ENCODE measurements around the gene C19orf18. TPM values are rescaled to one million over a fixed set of nuclear protein-coding genes. Genes with fewer than 3 reads are reported as not detected.

C19orf18 gene
- polyA plus RNA-seq (2013) = 1.1 TPM

GRCh38 chr19:57974434-57974833 is at the start of gene C19orf18:
Gene C19orf18, minus strand, starts transcription at chr19:57974534. Its CDS starts 102 bp downstream, at chr19:57974432.
- 96% methylated on average over 4 of the region's 4 CpGs for WGBS (ENCODE audit: insufficient coverage)
- H3K36me3 ChIP-seq (ENCODE audit: control insufficient read depth in 4 of 4, insufficient read depth in 4 of 4, low read length in 3 of 4) = peaks cover 11 to 54% (median 25%) of the 10 kb centered on the region in 4 experiments
- no peak within 1 kb of the TSS for H3K27ac ChIP-seq (ENCODE audit: insufficient read depth in 1 of 2, low read depth in 1 of 2, low read length in 2 of 2, poor library complexity in 1 of 2, severe bottlenecking in 2 of 2)
- H3K4me1 ChIP-seq (ENCODE audit: control extremely low read depth in 1 of 4, control insufficient read depth in 4 of 4, insufficient read depth in 4 of 4, low read length in 3 of 4) = no peaks in the 10 kb centered on the region
- H3K27me3 ChIP-seq (replicated peaks in 2 of 5; ENCODE audit: control insufficient read depth in 4 of 5, insufficient read depth in 5 of 5, low read length in 4 of 5) = no peaks in the 10 kb centered on the region
- ChIA-PET POLR2A (no interaction called here), CTCF (no interaction called here)
- peak within 1 kb of the TSS in 1 of 7 experiments; percentile 17 for H3K4me3 ChIP-seq (ENCODE audit: control insufficient read depth in 1 of 7, extremely low read depth in 1 of 7, insufficient read depth in 4 of 7, low read depth in 2 of 7, low read length in 6 of 7)
- H3K9me3 ChIP-seq (ENCODE audit: control extremely low read depth in 1 of 5, control insufficient read depth in 4 of 5, insufficient read depth in 2 of 5, low read depth in 1 of 5, low read length in 4 of 5) = peaks cover 21 to 89% (median 63%) of the 10 kb centered on the region in 5 experiments
- DNase-seq = no peak

- H3K9me3 ChIP-seq (ENCODE audit: control extremely low read depth in 1 of 5, control insufficient read depth in 4 of 5, insufficient read depth in 2 of 5, low read depth in 1 of 5, low read length in 4 of 5) = peaks cover 0 to 34% (median 0%) of the 10 kb centered on the region in 5 experiments
- CTCF ChIA-PET = interaction anchor here (0.6 to 10.1 kb wide), 11 partner anchors 9 to 161 kb away, joined by 3 to 61 read pairs (median 4); partner anchors contain the start of genes ZNF135, ZNF274 and ZNF329
- peaks cover 0 to 2% (median 0%) of the 10 kb centered on the region in 4 experiments for H3K4me1 ChIP-seq (ENCODE audit: control extremely low read depth in 1 of 4, control insufficient read depth in 4 of 4, insufficient read depth in 4 of 4, low read length in 3 of 4)
- no peak overlapping the region for H3K4me3 ChIP-seq (ENCODE audit: control insufficient read depth in 1 of 7, extremely low read depth in 1 of 7, insufficient read depth in 4 of 7, low read depth in 2 of 7, low read length in 6 of 7)
- no peak for DNase-seq
- H3K36me3 ChIP-seq (ENCODE audit: control insufficient read depth in 4 of 4, insufficient read depth in 4 of 4, low read length in 3 of 4) = no peaks in the 10 kb centered on the region
- WGBS (ENCODE audit: insufficient coverage) = 67% methylated on average over 3 of the region's 4 CpGs
- no peaks in the 10 kb centered on the region for H3K27me3 ChIP-seq (replicated peaks in 2 of 5; ENCODE audit: control insufficient read depth in 4 of 5, insufficient read depth in 5 of 5, low read length in 4 of 5)
- POLR2A ChIA-PET = interaction anchor here (0.6 kb wide), 1 partner anchor 337 kb away, joined by 3 read pairs; no protein-coding TSS in a partner anchor
- H3K27ac ChIP-seq (ENCODE audit: insufficient read depth in 1 of 2, low read depth in 1 of 2, low read length in 2 of 2, poor library complexity in 1 of 2, severe bottlenecking in 2 of 2) = no peak overlapping the region
Measured at GRCh38 chr19:58022283-58022660, 47.9 kb upstream of the C19orf18 start.

- H3K9me3 ChIP-seq (ENCODE audit: control extremely low read depth in 1 of 5, control insufficient read depth in 4 of 5, insufficient read depth in 2 of 5, low read depth in 1 of 5, low read length in 4 of 5) = peaks cover 0 to 37% (median 0%) of the 10 kb centered on the region in 5 experiments
- ChIA-PET CTCF (interaction anchor here (0.6 to 10.1 kb wide), 11 partner anchors 9 to 161 kb away, joined by 3 to 61 read pairs (median 4); partner anchors contain the start of genes ZNF135, ZNF274 and ZNF329), POLR2A (interaction anchor here (0.6 kb wide), 1 partner anchor 336 kb away, joined by 3 read pairs; no protein-coding TSS in a partner anchor)
- DNase-seq = peak; percentile 94 to 97 (median 95)
- 64% methylated on average over 26 of the region's 30 CpGs for WGBS (ENCODE audit: insufficient coverage)
- H3K4me3 ChIP-seq (ENCODE audit: control insufficient read depth in 1 of 7, extremely low read depth in 1 of 7, insufficient read depth in 4 of 7, low read depth in 2 of 7, low read length in 6 of 7) = peak overlapping the region in 1 of 7 experiments; percentile 23
- H3K4me1 ChIP-seq (ENCODE audit: control extremely low read depth in 1 of 4, control insufficient read depth in 4 of 4, insufficient read depth in 4 of 4, low read length in 3 of 4) = peaks cover 0 to 2% (median 0%) of the 10 kb centered on the region in 4 experiments
- H3K27me3 ChIP-seq (replicated peaks in 2 of 5; ENCODE audit: control insufficient read depth in 4 of 5, insufficient read depth in 5 of 5, low read length in 4 of 5) = no peaks in the 10 kb centered on the region
- H3K27ac ChIP-seq (ENCODE audit: insufficient read depth in 1 of 2, low read depth in 1 of 2, low read length in 2 of 2, poor library complexity in 1 of 2, severe bottlenecking in 2 of 2) = no peak overlapping the region
- H3K36me3 ChIP-seq (ENCODE audit: control insufficient read depth in 4 of 4, insufficient read depth in 4 of 4, low read length in 3 of 4) = no peaks in the 10 kb centered on the region
Measured at GRCh38 chr19:58021541-58022282, 47.4 kb upstream of the C19orf18 start.

GRCh38 chr19:58020129-58020528 is 45.8 kb upstream of the C19orf18 start:
- Histone ChIP-seq H3K4me1 (ENCODE audit: control extremely low read depth in 1 of 4, control insufficient read depth in 4 of 4, insufficient read depth in 4 of 4, low read length in 3 of 4) (peaks cover 0 to 2% (median 0%) of the 10 kb centered on the region in 4 experiments), H3K9me3 (ENCODE audit: control extremely low read depth in 1 of 5, control insufficient read depth in 4 of 5, insufficient read depth in 2 of 5, low read depth in 1 of 5, low read length in 4 of 5) (peaks cover 0 to 37% (median 0%) of the 10 kb centered on the region in 5 experiments), H3K36me3 (ENCODE audit: control insufficient read depth in 4 of 4, insufficient read depth in 4 of 4, low read length in 3 of 4) (no peaks in the 10 kb centered on the region), H3K27me3 (replicated peaks in 2 of 5; ENCODE audit: control insufficient read depth in 4 of 5, insufficient read depth in 5 of 5, low read length in 4 of 5) (no peaks in the 10 kb centered on the region), H3K4me3 (ENCODE audit: control insufficient read depth in 1 of 7, extremely low read depth in 1 of 7, insufficient read depth in 4 of 7, low read depth in 2 of 7, low read length in 6 of 7) (no peak overlapping the region), H3K27ac (ENCODE audit: insufficient read depth in 1 of 2, low read depth in 1 of 2, low read length in 2 of 2, poor library complexity in 1 of 2, severe bottlenecking in 2 of 2) (no peak overlapping the region)
- no peak for DNase-seq
- 96% methylated on average over 6 of the region's 7 CpGs for WGBS (ENCODE audit: insufficient coverage)
- CTCF ChIA-PET = interaction anchor here (0.6 to 10.1 kb wide), 7 partner anchors 9 to 141 kb away, joined by 3 to 61 read pairs (median 4); partner anchors contain the start of gene ZNF135
- POLR2A ChIA-PET = no interaction called here

GRCh38 chr19:58014141-58014540 is 39.8 kb upstream of the C19orf18 start:
- Histone ChIP-seq H3K4me3 (ENCODE audit: control insufficient read depth in 1 of 7, extremely low read depth in 1 of 7, insufficient read depth in 4 of 7, low read depth in 2 of 7, low read length in 6 of 7) (no peak overlapping the region), H3K27me3 (replicated peaks in 2 of 5; ENCODE audit: control insufficient read depth in 4 of 5, insufficient read depth in 5 of 5, low read length in 4 of 5) (no peaks in the 10 kb centered on the region), H3K9me3 (ENCODE audit: control extremely low read depth in 1 of 5, control insufficient read depth in 4 of 5, insufficient read depth in 2 of 5, low read depth in 1 of 5, low read length in 4 of 5) (peaks cover 0 to 33% (median 0%) of the 10 kb centered on the region in 5 experiments), H3K27ac (ENCODE audit: insufficient read depth in 1 of 2, low read depth in 1 of 2, low read length in 2 of 2, poor library complexity in 1 of 2, severe bottlenecking in 2 of 2) (no peak overlapping the region), H3K36me3 (ENCODE audit: control insufficient read depth in 4 of 4, insufficient read depth in 4 of 4, low read length in 3 of 4) (no peaks in the 10 kb centered on the region), H3K4me1 (ENCODE audit: control extremely low read depth in 1 of 4, control insufficient read depth in 4 of 4, insufficient read depth in 4 of 4, low read length in 3 of 4) (peaks cover 0 to 9% (median 8%) of the 10 kb centered on the region in 4 experiments)
- ChIA-PET CTCF (no interaction called here), POLR2A (no interaction called here)
- no peak for DNase-seq
- 71% methylated on average over 5 of the region's 5 CpGs for WGBS (ENCODE audit: insufficient coverage)

- Histone ChIP-seq H3K9me3 (ENCODE audit: control extremely low read depth in 1 of 5, control insufficient read depth in 4 of 5, insufficient read depth in 2 of 5, low read depth in 1 of 5, low read length in 4 of 5) (peaks cover 0 to 51% (median 3%) of the 10 kb centered on the region in 5 experiments), H3K36me3 (ENCODE audit: control insufficient read depth in 4 of 4, insufficient read depth in 4 of 4, low read length in 3 of 4) (peaks cover 4 to 16% (median 9%) of the 10 kb centered on the region in 4 experiments), H3K4me3 (ENCODE audit: control insufficient read depth in 1 of 7, extremely low read depth in 1 of 7, insufficient read depth in 4 of 7, low read depth in 2 of 7, low read length in 6 of 7) (peak overlapping the region in 4 of 7 experiments; percentile 50 to 89 (median 75))
Measured at GRCh38 chr19:58010507-58010906, 36.2 kb upstream of the C19orf18 start.

More at GRCh38 chr19:58010507-58010906, 36.2 kb upstream of the C19orf18 start:
- DNase-seq = no peak
- Histone ChIP-seq H3K27me3 (replicated peaks in 2 of 5; ENCODE audit: control insufficient read depth in 4 of 5, insufficient read depth in 5 of 5, low read length in 4 of 5) (no peaks in the 10 kb centered on the region), H3K4me1 (ENCODE audit: control extremely low read depth in 1 of 4, control insufficient read depth in 4 of 4, insufficient read depth in 4 of 4, low read length in 3 of 4) (peaks cover 0 to 12% (median 9%) of the 10 kb centered on the region in 4 experiments), H3K27ac (ENCODE audit: insufficient read depth in 1 of 2, low read depth in 1 of 2, low read length in 2 of 2, poor library complexity in 1 of 2, severe bottlenecking in 2 of 2) (no peak overlapping the region)
- ChIA-PET POLR2A (interaction anchor here (0.9 kb wide), 1 partner anchor 8 kb away, joined by 3 read pairs; the partner anchor contains the start of gene ZNF606), CTCF (interaction anchor here (0.8 kb wide), 1 partner anchor 145 kb away, joined by 3 read pairs; no protein-coding TSS in a partner anchor)
- WGBS (ENCODE audit: insufficient coverage) = 71% methylated on average over 10 of the region's 22 CpGs
